Spleen (tissue), 11 donors: Measurements from ENCODE around the gene FHIT. TPM values are rescaled to one million over a fixed set of nuclear protein-coding genes. Genes with fewer than 3 reads are reported as not detected.

Source experiments
- DNase-seq: peaks from one replicate; pipeline ENCODE4 v3.0.0-alpha.2; 2020
- H3K27ac ChIP-seq, 8 donors: fragments of 200-600 bp; sonication (generic) in 7 of 8; 1 replicate in 4 of 8; 2 replicates in 4 of 8; pipeline versions ENCODE4 v1.5.0 to v1.8.0; 2016 to 2021; ENCODE audit warnings: inconsistent platforms in 4 of 8, mild to moderate bottlenecking in 4 of 8, moderate library complexity in 1 of 8
- H3K27me3 ChIP-seq, 7 donors: fragments of 200-600 bp; sonication (generic) in 6 of 7; replicated peaks in 1 of 7; 1 replicate in 4 of 7; 2 replicates in 3 of 7; pipeline versions ENCODE4 v1.5.0 to v1.8.0; 2016 to 2021; ENCODE audit warnings: inconsistent platforms in 3 of 7, mild to moderate bottlenecking in 1 of 7
- H3K36me3 ChIP-seq, 6 donors: fragments of 200-600 bp; sonication (generic) in 5 of 6; 1 replicate in 4 of 6; 2 replicates in 2 of 6; pipeline versions ENCODE4 v1.5.0 to v1.8.0; 2016 to 2021; ENCODE audit warnings: inconsistent platforms in 2 of 6
- H3K4me1 ChIP-seq, 6 donors: fragments of 200-600 bp; sonication (generic) in 5 of 6; 1 replicate in 3 of 6; 2 replicates in 3 of 6; pipeline versions ENCODE4 v1.5.0 to v1.8.0; 2016 to 2021; ENCODE audit warnings: inconsistent platforms in 3 of 6
- H3K4me3 ChIP-seq, 8 donors: fragments of 200-600 bp; sonication (generic) in 7 of 8; 1 replicate in 4 of 8; 2 replicates in 4 of 8; pipeline versions ENCODE4 v1.5.0 to v1.8.0; 2016 to 2021; ENCODE audit warnings: inconsistent platforms in 4 of 8, mild to moderate bottlenecking in 4 of 8, moderate library complexity in 2 of 8
- H3K9me3 ChIP-seq, 8 donors: fragments of 200-600 bp; sonication (generic) in 7 of 8; 1 replicate in 4 of 8; 2 replicates in 4 of 8; pipeline versions ENCODE4 v1.5.0 to v1.8.0; 2016 to 2021; ENCODE audit warnings: inconsistent platforms in 4 of 8
- POLR2A ChIP-seq, 3 donors: fragments of 450-650 bp; IDR thresholded peaks; one replicate each; pipeline ENCODE4 v1.5.1; 2017; ENCODE audit warnings: antibody characterized with exemption in 3 of 3, mild to moderate bottlenecking in 1 of 3
- POLR2AphosphoS5 ChIP-seq, 3 donors: sonication (generic); formaldehyde crosslinking; IDR thresholded peaks; one replicate each; pipeline ENCODE4 v1.5.1; 2017; ENCODE audit warnings: antibody characterized with exemption in 3 of 3
- WGBS, 5 donors: extraction: QIAGEN DNeasy Blood & Tissue Kit in 3 of 5; methylation state at CpG; one replicate each; pipeline versions ENCODE4 v1.1.5 to v1.1.7; 2013 to 2018; 5-methylcytosine and 5-hydroxymethylcytosine counted together
- intact Hi-C: fragments of 100-400 bp; cut with DNase I; formaldehyde crosslinking; loops from one replicate; pipeline ENCODE4 v1.15.0; 2023; ENCODE audit warnings: low total_unique reads
- polyA plus RNA-seq, 3 donors: library from polyadenylated mRNA; stranded (reverse); fragments of 200-250 nt; gene quantifications; one replicate each; pipeline ENCODE4 v1.2.1, GENCODE V29; 2013
- total RNA-seq, 7 donors: library from RNA; depleted of rRNA in 3 of 7; stranded (reverse); fragments of >200 nt in 3 of 7; fragmentation: NEBNext Ultra II Directional in 4 of 7; extraction: Animal tissue kit (Norgen Biotek cat#: 25700) in 4 of 7; gene quantifications; one replicate each; pipeline versions ENCODE4 v1.1.0 to v1.2.1, GENCODE V29; 2016 to 2021
- TF ChIP-seq, protein P1 (sequence below), 11 experiments: fragments of 200-600 bp in 7 of 11; fragments of 450-650 bp in 4 of 11; sonication (generic) in 4 of 11; IDR thresholded peaks in 8 of 11; conservative IDR thresholded peaks in 3 of 11; 1 replicate in 7 of 11; 2 replicates in 4 of 11; pipeline versions ENCODE4 v1.4.0 to v1.8.0; 2016 to 2021; ENCODE audit warnings: antibody characterized with exemption in 11 of 11, inconsistent platforms in 4 of 11, mild to moderate bottlenecking in 1 of 11
- donor health status: healthy with polysubstance abuse.
- donor health status: DM: no; HTN: no; CAD: no; lungs with moderate emphysema.
- donor health status: DM: no; HTN: no; CAD: no.
- donor health status: Bipolar disorder and iron deficiency.
- donor health status: healthy.
- donor health status: DM: no; HTN: no; CAD: no.
- donor health status: DM: yes; HTN: yes; CAD: no.

Gene FHIT
- total and polyA plus RNA-seq, 10 donors: 4.1 to 23.1 (median 12.2) TPM

DNA sequence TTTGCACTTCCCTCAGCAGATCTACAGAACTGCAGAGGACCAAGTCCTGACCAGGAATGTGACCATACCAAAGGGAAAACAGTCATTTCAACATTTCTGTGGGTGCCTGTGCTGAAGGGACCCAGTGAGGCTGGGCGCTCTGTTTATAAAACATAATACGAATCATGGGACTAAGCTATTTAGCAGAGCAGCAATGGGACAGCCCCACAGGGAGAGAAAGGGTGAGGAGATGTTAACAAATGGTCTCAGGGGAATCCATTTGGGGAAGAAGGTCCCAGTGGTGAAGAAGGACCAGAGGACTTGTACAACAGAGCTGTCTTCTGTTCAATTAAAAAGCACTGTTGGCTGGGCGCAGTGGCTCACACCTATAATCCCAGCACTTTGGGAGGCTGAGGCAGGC lies 1025.4 kb downstream of the FHIT start:
- DNase-seq: no peak
- Histone ChIP-seq H3K27me3 (no peaks in the 10 kb centered on the region), H3K4me1 (no peaks in the 10 kb centered on the region), H3K27ac (no peak overlapping the region), H3K9me3 (no peaks in the 10 kb centered on the region), H3K4me3 (no peak overlapping the region), H3K36me3 (no peaks in the 10 kb centered on the region)
- intact Hi-C loops: no loop called here
- TF ChIP-seq POLR2A (IDR thresholded peaks at IDR 0.05) (no peak), POLR2AphosphoS5 (IDR thresholded peaks at IDR 0.05) (no peak)
- TF ChIP-seq, protein P1, sequence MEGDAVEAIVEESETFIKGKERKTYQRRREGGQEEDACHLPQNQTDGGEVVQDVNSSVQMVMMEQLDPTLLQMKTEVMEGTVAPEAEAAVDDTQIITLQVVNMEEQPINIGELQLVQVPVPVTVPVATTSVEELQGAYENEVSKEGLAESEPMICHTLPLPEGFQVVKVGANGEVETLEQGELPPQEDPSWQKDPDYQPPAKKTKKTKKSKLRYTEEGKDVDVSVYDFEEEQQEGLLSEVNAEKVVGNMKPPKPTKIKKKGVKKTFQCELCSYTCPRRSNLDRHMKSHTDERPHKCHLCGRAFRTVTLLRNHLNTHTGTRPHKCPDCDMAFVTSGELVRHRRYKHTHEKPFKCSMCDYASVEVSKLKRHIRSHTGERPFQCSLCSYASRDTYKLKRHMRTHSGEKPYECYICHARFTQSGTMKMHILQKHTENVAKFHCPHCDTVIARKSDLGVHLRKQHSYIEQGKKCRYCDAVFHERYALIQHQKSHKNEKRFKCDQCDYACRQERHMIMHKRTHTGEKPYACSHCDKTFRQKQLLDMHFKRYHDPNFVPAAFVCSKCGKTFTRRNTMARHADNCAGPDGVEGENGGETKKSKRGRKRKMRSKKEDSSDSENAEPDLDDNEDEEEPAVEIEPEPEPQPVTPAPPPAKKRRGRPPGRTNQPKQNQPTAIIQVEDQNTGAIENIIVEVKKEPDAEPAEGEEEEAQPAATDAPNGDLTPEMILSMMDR (IDR thresholded peaks at IDR 0.05 in 8 of 11, conservative IDR thresholded peaks at IDR 0.05 in 3 of 11): no peak
- WGBS, 5 donors: 77 to 91% (median 84%) methylated on average over 3 of the region's 3 CpGs

DNA sequence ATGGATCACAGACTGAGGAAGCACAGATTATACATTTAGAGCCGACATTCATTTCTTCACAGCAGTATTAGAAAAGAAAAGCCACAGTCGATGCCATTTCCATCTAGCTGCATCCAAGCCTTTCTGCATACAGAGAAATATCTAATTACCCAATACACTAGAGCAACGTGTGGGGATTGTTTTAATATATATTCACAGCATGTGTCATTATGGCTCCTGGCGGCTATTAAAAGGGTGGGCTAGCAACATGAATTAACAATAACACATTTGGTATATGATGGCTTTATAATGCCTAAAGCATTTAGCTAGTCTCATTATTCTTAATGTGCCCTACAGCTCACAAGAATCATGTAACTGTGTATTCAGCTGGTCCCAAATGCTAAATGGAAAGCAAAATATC lies 1030.5 kb downstream of the FHIT start:
- H3K4me1 ChIP-seq: no peaks in the 10 kb centered on the region
- no peak for TF ChIP-seq POLR2A (IDR thresholded peaks at IDR 0.05)
- no peak for TF ChIP-seq POLR2AphosphoS5 (IDR thresholded peaks at IDR 0.05)
- TF ChIP-seq, protein P1 (IDR thresholded peaks at IDR 0.05 in 8 of 11, conservative IDR thresholded peaks at IDR 0.05 in 3 of 11): no peak
- H3K4me3 ChIP-seq: no peak overlapping the region
- no peak overlapping the region for H3K27ac ChIP-seq
- 86 to 95% (median 88%) methylated on average over 4 of the region's 4 CpGs for WGBS, 5 donors
- intact Hi-C loops: no loop called here
- H3K27me3 ChIP-seq: no peaks in the 10 kb centered on the region
- no peaks in the 10 kb centered on the region for H3K9me3 ChIP-seq
- H3K36me3 ChIP-seq: no peaks in the 10 kb centered on the region
- DNase-seq: no peak

DNA sequence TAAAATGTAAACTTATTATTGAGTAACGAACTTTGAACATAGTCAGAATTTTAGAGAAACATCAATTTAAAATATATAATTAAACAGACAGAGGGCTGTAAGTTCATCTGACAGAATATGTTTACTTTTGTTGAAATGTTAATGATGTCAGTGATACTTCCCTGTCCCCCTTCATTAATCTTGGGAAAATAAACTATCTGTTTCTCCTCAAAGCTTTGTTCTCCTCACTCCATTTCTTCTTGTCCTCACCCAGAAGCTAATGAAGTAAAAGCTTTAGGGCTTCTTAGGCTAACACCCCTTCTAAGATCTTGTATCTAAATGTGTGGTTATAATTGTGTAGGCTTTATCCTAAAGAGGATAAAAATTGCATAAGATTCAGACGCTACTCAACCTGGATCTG lies 1031.8 kb downstream of the FHIT start:
- no peak for DNase-seq
- Histone ChIP-seq H3K9me3 (no peaks in the 10 kb centered on the region), H3K4me1 (no peaks in the 10 kb centered on the region), H3K4me3 (no peak overlapping the region), H3K27ac (no peak overlapping the region), H3K36me3 (no peaks in the 10 kb centered on the region), H3K27me3 (no peaks in the 10 kb centered on the region)
- TF ChIP-seq POLR2A (IDR thresholded peaks at IDR 0.05): no peak
- 84 to 94% (median 90%) methylated on average over 2 of the region's 2 CpGs for WGBS, 5 donors
- intact Hi-C loops: no loop called here

DNA sequence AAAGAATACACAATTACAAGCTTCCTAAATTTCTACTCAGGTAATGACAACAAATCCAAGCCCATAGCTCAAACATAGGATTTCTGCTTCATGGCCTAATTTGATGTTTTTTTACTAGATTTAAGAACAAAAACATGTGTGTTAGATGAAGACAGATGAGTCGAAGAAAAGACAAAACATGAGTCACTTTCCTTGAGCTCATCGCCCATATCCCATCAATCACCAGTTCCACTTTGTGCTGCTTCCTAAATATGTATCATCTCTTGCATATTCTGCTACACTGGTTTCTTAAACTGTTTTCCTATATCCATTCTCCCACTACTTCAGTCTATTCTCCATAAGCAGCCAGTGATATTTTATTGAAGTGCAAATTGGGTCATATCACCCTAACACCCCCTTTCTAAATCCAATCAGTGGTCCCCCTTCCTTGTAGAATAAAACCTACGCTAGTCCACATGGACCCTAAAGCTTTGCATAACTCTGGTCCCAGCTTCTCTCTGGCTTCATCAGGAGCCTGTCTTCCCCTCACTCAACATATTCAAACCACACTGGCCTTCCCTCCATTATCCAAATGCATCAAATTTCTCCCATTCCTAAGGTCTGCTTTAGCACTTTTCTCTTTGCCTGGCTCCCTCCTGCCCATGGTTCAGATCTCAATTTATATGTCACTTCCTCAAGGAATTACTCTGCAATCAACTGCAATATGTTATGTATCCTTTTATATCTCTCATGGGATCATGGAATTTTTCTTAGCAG lies 1033.9 kb downstream of the FHIT start:
- Histone ChIP-seq H3K9me3 (no peaks in the 10 kb centered on the region), H3K27me3 (no peaks in the 10 kb centered on the region), H3K27ac (no peak overlapping the region), H3K36me3 (no peaks in the 10 kb centered on the region), H3K4me1 (no peaks in the 10 kb centered on the region), H3K4me3 (no peak overlapping the region)
- intact Hi-C loops: no loop called here
- WGBS, 5 donors: 85 to 97% (median 91%) methylated on average over 3 of the region's 3 CpGs
- no peak for DNase-seq
- no peak for TF ChIP-seq POLR2AphosphoS5 (IDR thresholded peaks at IDR 0.05)
- TF ChIP-seq POLR2A (IDR thresholded peaks at IDR 0.05): no peak
- TF ChIP-seq, protein P1 (IDR thresholded peaks at IDR 0.05 in 8 of 11, conservative IDR thresholded peaks at IDR 0.05 in 3 of 11): no peak
